Gastrocnemius medialis (tissue), 4 donors: ENCODE measurements around the gene DSCAML1. TPM values are rescaled to one million over a fixed set of nuclear protein-coding genes. Genes with fewer than 3 reads are reported as not detected.

Source experiments
- ATAC-seq, 2 donors: fragments of 150-250 bp; one replicate each; pipeline ENCODE4 v1.9.1; 2016
- DNase-seq, 2 donors: peaks; one replicate each; pipeline ENCODE4 v3.0.0-alpha.2; 2019
- H3K27ac ChIP-seq, 4 donors: fragments of 200-600 bp; sonication (generic); 1 replicate in 1 of 4; 2 replicates in 3 of 4; pipeline ENCODE4 v1.5.1; 2016 to 2018; ENCODE audit warnings: mild to moderate bottlenecking in 2 of 4, moderate library complexity in 1 of 4
- H3K27me3 ChIP-seq, 3 donors: fragments of 200-600 bp; sonication (generic) in 2 of 3; 1 replicate in 1 of 3; 2 replicates in 2 of 3; pipeline versions ENCODE4 v1.5.1 to v1.6.0; 2016 to 2019; ENCODE audit warnings: mild to moderate bottlenecking in 1 of 3, moderate library complexity in 1 of 3
- H3K36me3 ChIP-seq, 2 donors: fragments of 200-600 bp; sonication (generic) in 1 of 2; one replicate each; pipeline ENCODE4 v1.5.1; 2017 to 2018
- H3K4me1 ChIP-seq, 2 donors: fragments of 200-600 bp; sonication (generic) in 1 of 2; one replicate each; pipeline ENCODE4 v1.5.1; 2016 to 2017; ENCODE audit warnings: mild to moderate bottlenecking in 2 of 2
- H3K4me3 ChIP-seq, 4 donors: fragments of 200-600 bp; sonication (generic) in 3 of 4; 1 replicate in 1 of 4; 2 replicates in 3 of 4; pipeline ENCODE4 v1.5.1; 2016 to 2019; ENCODE audit warnings: mild to moderate bottlenecking in 2 of 4
- H3K9me3 ChIP-seq, 3 donors: fragments of 200-600 bp; sonication (generic) in 2 of 3; 1 replicate in 1 of 3; 2 replicates in 2 of 3; pipeline ENCODE4 v1.5.1; 2016 to 2019
- POLR2A ChIP-seq, 2 donors: fragments of 450-650 bp; IDR thresholded peaks; one replicate each; pipeline ENCODE4 v1.6.1; 2017; ENCODE audit warnings: antibody characterized with exemption in 2 of 2, mild to moderate bottlenecking in 2 of 2, moderate library complexity in 2 of 2
- in situ Hi-C, 4 donors: fragments of 200-750 bp; cut with MboI; loops; one replicate each; pipeline versions ENCODE4 v1.15.0 to v1.8.0; 2017; ENCODE audit warnings: low sequenced_read_pairs in 4 of 4
- intact Hi-C: fragments of 100-400 bp; cut with DNase I; formaldehyde crosslinking; loops from one replicate; pipeline ENCODE4 v1.15.1; 2023; ENCODE audit warnings: low total_unique reads
- total RNA-seq, 4 donors: library from RNA; depleted of rRNA; stranded (reverse); fragments of >200 nt; gene quantifications; one replicate each; pipeline versions ENCODE4 v1.1.0 to v1.2.3, GENCODE V29; 2016
- TF ChIP-seq, protein P1 (sequence below), 5 experiments: fragments of 450-650 bp in 3 of 5; fragments of 200-600 bp in 2 of 5; sonication (generic) in 2 of 5; IDR thresholded peaks in 4 of 5; conservative IDR thresholded peaks in 1 of 5; 1 replicate in 4 of 5; 2 replicates in 1 of 5; pipeline ENCODE4 v1.5.1; 2016 to 2019; ENCODE audit warnings: antibody characterized with exemption in 5 of 5, mild to moderate bottlenecking in 3 of 5, moderate library complexity in 3 of 5

The DSCAML1 gene
- total RNA-seq, 4 donors from 2014 or later, result 0.05 to 0.15 (median 0.07) TPM

- no peak for TF ChIP-seq POLR2A (IDR thresholded peaks at IDR 0.05)
- TF ChIP-seq, protein P1, sequence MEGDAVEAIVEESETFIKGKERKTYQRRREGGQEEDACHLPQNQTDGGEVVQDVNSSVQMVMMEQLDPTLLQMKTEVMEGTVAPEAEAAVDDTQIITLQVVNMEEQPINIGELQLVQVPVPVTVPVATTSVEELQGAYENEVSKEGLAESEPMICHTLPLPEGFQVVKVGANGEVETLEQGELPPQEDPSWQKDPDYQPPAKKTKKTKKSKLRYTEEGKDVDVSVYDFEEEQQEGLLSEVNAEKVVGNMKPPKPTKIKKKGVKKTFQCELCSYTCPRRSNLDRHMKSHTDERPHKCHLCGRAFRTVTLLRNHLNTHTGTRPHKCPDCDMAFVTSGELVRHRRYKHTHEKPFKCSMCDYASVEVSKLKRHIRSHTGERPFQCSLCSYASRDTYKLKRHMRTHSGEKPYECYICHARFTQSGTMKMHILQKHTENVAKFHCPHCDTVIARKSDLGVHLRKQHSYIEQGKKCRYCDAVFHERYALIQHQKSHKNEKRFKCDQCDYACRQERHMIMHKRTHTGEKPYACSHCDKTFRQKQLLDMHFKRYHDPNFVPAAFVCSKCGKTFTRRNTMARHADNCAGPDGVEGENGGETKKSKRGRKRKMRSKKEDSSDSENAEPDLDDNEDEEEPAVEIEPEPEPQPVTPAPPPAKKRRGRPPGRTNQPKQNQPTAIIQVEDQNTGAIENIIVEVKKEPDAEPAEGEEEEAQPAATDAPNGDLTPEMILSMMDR (IDR thresholded peaks at IDR 0.05 in 4 of 5, conservative IDR thresholded peaks at IDR 0.05 in 1 of 5), result no peak
- in situ Hi-C loops, result no loop called here
- H3K4me1 ChIP-seq, result no peaks in the 10 kb centered on the region
- intact Hi-C loops, result no loop called here
- ATAC-seq, result no peak
- H3K4me3 ChIP-seq, result no peak overlapping the region
- H3K9me3 ChIP-seq, result no peaks in the 10 kb centered on the region
- no peak overlapping the region for H3K27ac ChIP-seq
- H3K36me3 ChIP-seq, result no peaks in the 10 kb centered on the region
- H3K27me3 ChIP-seq, result peaks cover 0 to 9% (median 0%) of the 10 kb centered on the region in 3 donors
- DNase-seq, result no peak
Observed at GRCh38 chr11:117605331-117605730, 191.7 kb downstream of the DSCAML1 start.

DNA sequence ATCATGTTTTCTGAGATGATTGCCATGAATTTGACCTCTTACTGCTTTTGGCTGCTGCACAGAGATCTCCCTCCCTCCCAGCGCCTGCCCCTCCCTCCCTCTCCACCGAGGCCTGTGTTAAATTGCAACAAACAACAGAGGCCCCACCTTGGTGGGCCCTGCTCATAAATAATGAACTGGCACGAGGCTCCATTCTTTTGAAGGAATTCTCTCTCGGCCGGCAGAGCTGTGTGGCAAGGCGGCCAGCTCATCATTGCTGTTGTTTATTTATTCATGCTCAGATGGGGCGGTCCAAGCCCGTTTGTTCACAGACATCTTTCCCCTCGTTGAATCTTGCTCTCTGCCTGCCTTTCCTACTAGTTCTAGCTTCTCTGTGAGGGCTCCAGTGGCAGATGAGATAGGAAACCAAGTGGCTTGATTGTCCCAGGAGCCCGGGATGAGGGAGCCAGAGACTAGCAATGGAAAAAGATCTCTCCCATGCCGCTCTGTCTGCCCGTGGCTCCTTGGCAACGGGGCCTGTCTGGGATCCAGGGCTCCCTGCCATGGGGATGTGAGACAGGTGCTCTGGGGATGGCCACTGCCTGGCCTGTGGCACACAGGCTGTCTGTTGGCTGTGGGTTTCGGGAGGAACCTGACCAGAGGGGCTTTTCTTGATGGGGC, 192.6 kb downstream of the DSCAML1 start:
- Histone ChIP-seq H3K4me1 (no peaks in the 10 kb centered on the region), H3K27me3 (peaks cover 0 to 12% (median 0%) of the 10 kb centered on the region in 3 donors), H3K4me3 (no peak overlapping the region), H3K9me3 (no peaks in the 10 kb centered on the region), H3K36me3 (no peaks in the 10 kb centered on the region), H3K27ac (no peak overlapping the region)
- intact Hi-C loops, result no loop called here
- in situ Hi-C loops, result no loop called here
- ATAC-seq, result no peak
- DNase-seq, result no peak
- TF ChIP-seq POLR2A (IDR thresholded peaks at IDR 0.05), result no peak
- TF ChIP-seq, protein P1 (IDR thresholded peaks at IDR 0.05 in 4 of 5, conservative IDR thresholded peaks at IDR 0.05 in 1 of 5), result no peak

DNA sequence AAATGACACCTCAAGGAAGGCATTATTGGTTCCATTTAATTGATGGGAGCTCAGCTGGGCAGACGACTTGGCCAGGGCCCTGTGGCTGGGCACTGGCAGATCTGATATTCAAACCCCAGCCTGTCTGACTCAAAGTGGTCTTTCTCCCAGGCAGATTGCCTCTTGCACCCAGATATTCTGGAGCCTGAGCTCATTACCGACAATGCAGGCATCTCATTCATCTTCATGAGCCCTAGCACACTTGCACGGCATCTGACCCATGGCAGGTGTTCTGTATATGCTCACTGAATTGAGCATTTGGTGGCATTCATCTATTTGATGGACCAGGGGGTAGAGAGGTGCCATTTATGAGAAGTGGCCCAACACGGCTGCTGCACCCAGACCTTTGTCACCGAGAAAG, 193.1 kb downstream of the DSCAML1 start:
- intact Hi-C loops, result no loop called here
- H3K36me3 ChIP-seq, result no peaks in the 10 kb centered on the region

DNA sequence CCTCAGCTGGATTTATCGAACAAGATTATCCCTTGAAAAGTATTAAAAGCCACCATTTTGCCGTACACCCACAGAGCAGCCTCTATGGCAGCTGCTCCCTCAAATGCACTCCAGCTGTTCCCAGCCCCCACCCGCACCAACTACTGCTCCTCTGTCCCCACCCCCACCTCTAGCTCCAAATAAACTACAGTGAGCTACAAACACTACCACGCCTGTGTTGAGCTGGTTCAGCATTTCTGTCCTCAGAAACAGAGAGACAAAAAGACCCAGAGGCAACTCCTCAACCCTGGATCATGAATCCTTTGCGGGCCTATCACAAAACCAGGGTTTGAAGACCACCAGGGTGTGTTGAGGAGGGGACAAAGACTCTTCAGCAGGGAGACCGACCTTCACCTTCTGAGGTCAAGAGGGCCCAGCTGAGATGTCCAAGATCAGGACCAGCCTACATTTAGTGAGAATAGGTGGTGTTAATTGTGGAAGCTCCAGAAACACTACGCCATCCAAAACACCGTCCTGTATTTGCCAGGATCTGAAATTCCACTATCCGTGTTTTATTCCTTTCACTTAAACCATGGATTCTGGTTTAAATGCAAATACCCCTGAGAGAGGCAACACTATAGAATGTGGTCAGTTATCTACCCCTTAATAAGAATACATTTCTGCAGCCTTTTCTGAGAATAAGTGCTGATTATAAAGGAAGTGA, 195.9 kb downstream of the DSCAML1 start:
- H3K27me3 ChIP-seq, result peaks cover 0 to 16% (median 0%) of the 10 kb centered on the region in 3 donors
- no peaks in the 10 kb centered on the region for H3K9me3 ChIP-seq
- no peak overlapping the region for H3K27ac ChIP-seq
- no peak overlapping the region for H3K4me3 ChIP-seq
- H3K4me1 ChIP-seq, result no peaks in the 10 kb centered on the region
- no peaks in the 10 kb centered on the region for H3K36me3 ChIP-seq
- TF ChIP-seq, protein P1 (IDR thresholded peaks at IDR 0.05 in 4 of 5, conservative IDR thresholded peaks at IDR 0.05 in 1 of 5), result no peak
- no peak for TF ChIP-seq POLR2A (IDR thresholded peaks at IDR 0.05)
- DNase-seq, result no peak
- no peak for ATAC-seq
- intact Hi-C loops (no loop called here), in situ Hi-C loops (no loop called here)

More for the DNA sequence above, 193.1 kb downstream of the DSCAML1 start:
- H3K4me3 ChIP-seq, result no peak overlapping the region
- in situ Hi-C loops, result no loop called here
- no peaks in the 10 kb centered on the region for H3K4me1 ChIP-seq
- H3K9me3 ChIP-seq, result no peaks in the 10 kb centered on the region
- ATAC-seq (no peak), DNase-seq (no peak)
- TF ChIP-seq, protein P1 (IDR thresholded peaks at IDR 0.05 in 4 of 5, conservative IDR thresholded peaks at IDR 0.05 in 1 of 5), result no peak
- TF ChIP-seq POLR2A (IDR thresholded peaks at IDR 0.05), result no peak
- peaks cover 0 to 16% (median 0%) of the 10 kb centered on the region in 3 donors for H3K27me3 ChIP-seq
- no peak overlapping the region for H3K27ac ChIP-seq
